GM06990 (cell line): Measurements from ENCODE around the gene CMTM8.

Source experiments
- DNase-seq: peaks from one replicate; pipeline ENCODE4 v3.0.0-alpha.2; 2011; ENCODE audit not compliant: insufficient read length; ENCODE audit errors: extremely low read depth
- H3K27me3 ChIP-seq: replicated peaks from 2 replicates; pipeline ENCODE4 v1.6.0; 2011; ENCODE audit warnings: low read length; ENCODE audit not compliant: control insufficient read depth, insufficient read depth
- H3K36me3 ChIP-seq: 2 replicates; pipeline ENCODE4 v1.5.1; 2011; ENCODE audit warnings: low read length; ENCODE audit not compliant: control insufficient read depth, insufficient read depth
- H3K4me3 ChIP-seq: replicated peaks from 2 replicates; pipeline ENCODE4 v1.5.1; 2011; ENCODE audit warnings: low read depth, mild to moderate bottlenecking, control low read depth, low read length
- CTCF ChIP-seq: IDR thresholded peaks from 2 replicates; pipeline ENCODE4 v1.5.1; 2011; ENCODE audit warnings: low read length, control low read depth, mild to moderate bottlenecking, inconsistent platforms; ENCODE audit not compliant: insufficient read depth, poor library complexity, severe bottlenecking

The CMTM8 gene

DNA sequence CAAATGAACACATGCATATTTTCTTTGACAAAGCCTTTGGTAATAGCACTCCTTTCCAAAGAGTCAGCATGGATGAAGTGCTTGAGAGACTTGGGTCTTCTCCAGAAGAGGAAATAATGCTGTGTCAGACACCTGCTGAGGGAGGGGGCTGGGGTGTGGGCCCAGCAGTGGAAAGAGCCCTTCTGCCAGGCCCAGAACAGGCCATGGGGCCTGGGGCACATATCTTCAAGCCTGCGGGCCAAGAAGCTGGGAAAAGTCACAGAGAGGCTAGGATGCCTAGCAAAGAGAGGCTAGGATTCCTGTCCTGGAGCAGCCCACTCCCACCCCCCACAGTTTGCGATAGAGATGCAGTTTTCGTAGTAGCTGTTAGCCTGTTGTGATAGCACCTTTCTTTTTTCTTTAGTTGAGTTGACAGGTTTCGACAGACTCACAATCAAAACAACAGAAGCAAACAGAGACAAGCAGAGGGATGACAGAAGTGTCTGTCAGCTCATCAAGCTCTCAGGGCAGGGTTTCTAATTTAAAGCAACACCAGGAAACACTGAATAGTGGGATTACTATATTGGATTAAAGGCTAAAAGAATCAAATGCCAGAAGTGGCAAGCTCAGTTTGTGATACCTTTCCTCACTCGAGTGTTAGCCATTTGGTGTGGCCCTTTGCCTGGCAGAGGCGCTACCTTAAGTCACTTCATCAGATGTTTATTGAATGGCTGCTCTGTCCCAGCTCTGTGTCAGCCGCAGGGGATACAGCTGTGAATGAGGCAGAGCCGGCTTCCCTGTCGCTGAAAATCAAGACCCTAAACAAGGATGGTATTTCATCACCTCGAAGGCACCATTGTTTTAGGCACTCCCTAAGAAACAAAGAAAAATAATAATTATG, 172.1 kb downstream of the CMTM8 start:
- H3K36me3 ChIP-seq = no peaks in the 10 kb centered on the region
- TF ChIP-seq CTCF = no peak
- no peak for DNase-seq
- no peak overlapping the region for H3K4me3 ChIP-seq
- H3K27me3 ChIP-seq = no peaks in the 10 kb centered on the region; the same call in 1 of the 2 replicates

DNA sequence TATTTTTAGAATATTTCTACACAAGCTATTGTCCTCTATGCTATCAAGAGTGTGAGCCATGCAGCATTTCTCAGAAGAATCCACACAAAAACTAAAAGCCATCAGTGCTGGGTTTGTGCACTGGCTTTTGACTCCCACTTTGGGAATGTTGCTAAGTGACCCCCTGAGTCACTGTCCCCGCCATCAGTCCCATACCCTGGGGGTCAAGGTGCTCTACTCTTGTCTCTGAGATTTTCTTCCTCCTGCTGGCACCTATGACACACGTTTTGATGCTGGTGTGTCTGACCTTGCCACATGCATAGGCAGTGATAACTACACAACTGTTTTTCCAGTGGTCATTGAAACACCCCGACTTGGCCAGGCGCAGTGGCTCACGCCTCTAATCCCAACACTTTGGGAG, 173.0 kb downstream of the CMTM8 start:
- no peak for DNase-seq
- no peak overlapping the region for H3K4me3 ChIP-seq
- H3K27me3 ChIP-seq = no peaks in the 10 kb centered on the region; the same call in 1 of the 2 replicates
- H3K36me3 ChIP-seq = no peaks in the 10 kb centered on the region
- TF ChIP-seq CTCF = no peak

DNA sequence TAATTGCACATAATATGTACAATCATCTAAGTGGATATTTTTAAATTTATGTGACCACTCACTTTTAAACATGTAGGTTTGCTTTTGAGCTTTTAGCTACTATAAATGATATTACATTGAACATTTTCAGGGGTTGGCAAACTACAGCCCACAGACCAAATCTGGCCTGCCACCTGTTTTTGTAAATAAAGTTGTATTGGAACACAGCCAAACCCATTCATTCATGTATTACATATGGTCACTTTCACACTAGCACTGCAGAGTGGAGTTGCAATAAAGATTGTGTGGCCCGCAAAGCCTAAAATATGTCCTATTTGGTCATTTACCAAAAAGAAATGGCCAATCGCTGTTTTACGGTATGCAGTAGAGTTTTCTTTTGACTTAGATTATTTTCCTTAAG, 174.4 kb downstream of the CMTM8 start:
- Histone ChIP-seq H3K36me3 (no peaks in the 10 kb centered on the region), H3K4me3 (no peak overlapping the region), H3K27me3 (no peaks in the 10 kb centered on the region; the same call in 1 of the 2 replicates)
- DNase-seq = no peak
- TF ChIP-seq CTCF = no peak

DNA sequence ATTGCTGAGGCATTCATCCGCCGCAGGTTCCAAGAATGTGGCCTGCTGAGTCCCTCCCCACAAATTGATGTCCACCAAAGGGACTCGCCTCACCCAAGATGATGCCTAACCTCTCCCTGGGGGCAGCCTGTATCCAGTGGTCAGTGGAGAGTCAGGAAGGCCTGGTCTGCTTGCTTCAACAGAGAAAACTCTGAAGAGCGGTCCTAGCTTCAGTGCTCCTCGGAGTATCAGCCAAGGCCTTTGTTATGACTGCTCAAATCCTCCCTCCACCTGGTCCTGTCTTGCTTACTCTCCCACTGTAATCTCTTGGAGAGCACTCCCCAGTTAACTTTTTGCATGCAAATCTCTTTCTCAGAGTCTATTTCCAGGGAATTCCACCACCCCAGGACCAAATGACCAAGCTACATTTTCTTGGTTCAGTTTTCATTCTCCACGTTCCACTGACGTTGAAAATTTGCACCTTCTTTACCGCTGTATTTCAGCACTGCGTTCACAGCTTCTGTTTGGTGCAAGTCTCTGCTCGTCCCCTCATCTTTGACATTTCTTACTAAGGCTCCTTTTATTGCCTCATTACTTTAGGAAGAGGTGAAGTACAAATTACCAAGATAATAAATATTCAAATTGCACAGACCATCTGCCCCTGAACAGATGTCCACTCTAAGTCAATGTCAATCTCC, 175.5 kb downstream of the CMTM8 start:
- H3K4me3 ChIP-seq = no peak overlapping the region
- no peaks in the 10 kb centered on the region; the same call in 1 of the 2 replicates for H3K27me3 ChIP-seq
- H3K36me3 ChIP-seq = no peaks in the 10 kb centered on the region
- DNase-seq = no peak
- no peak for TF ChIP-seq CTCF

DNA sequence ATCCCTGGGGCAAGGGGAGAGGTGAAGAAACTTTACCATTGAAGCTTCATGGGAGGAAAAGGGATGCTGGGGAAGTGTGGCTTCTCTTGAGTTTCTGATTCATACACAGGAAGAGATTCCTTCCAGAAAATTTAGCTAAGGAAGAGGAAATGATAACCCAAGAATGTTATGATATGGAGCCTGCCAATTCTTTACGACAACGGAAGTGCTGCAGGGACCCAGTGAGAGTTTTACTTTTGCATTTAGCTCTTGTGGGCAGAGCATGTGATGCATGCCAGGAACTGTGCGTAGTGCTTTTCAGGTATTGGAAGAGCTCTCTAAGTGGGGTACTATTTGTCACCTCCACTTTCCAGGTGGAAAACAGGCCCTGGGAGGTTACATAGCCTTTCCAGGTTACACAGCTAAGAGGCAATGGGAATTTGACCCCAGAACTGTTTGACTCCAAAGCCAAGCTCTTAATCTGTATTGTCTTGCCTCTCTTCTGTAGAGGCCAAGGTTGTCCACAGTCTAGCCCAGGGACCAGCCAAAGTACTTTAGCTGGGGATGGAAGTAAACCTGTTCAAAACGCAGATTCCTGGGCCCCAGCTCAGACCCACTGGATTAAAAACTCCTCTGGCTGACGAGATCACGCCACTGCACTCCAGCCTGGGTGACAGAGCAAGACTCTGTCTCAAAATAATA, 176.2 kb downstream of the CMTM8 start:
- H3K36me3 ChIP-seq = no peaks in the 10 kb centered on the region
- H3K4me3 ChIP-seq = no peak overlapping the region
- H3K27me3 ChIP-seq = no peaks in the 10 kb centered on the region; the same call in 1 of the 2 replicates
- no peak for DNase-seq
- TF ChIP-seq CTCF = no peak
